HG02642 (cell line): ENCODE measurements around the gene KIF26B.

Experiments
- ATAC-seq: cut with Tn5 transposase; IDR thresholded peaks from one replicate; pipeline ENCODE4 v1.9.1; 2021; ENCODE audit warnings: mild to moderate bottlenecking; ENCODE audit not compliant: unreplicated experiment, poor library complexity

KIF26B gene

GRCh38 chr1:245166471-245166885, 11.7 kb downstream of the KIF26B start:
- no peak for ATAC-seq

- no peak for ATAC-seq
Observed at GRCh38 chr1:245168086-245168485, 13.3 kb downstream of the KIF26B start.

- no peak for ATAC-seq
Observed at GRCh38 chr1:245168906-245169305, 14.1 kb downstream of the KIF26B start.

GRCh38 chr1:245169376-245169775, 14.6 kb downstream of the KIF26B start:
- ATAC-seq = no peak

GRCh38 chr1:245172026-245172425, 17.2 kb downstream of the KIF26B start:
- no peak for ATAC-seq

GRCh38 chr1:245172829-245173228, 18.0 kb downstream of the KIF26B start:
- ATAC-seq = no peak

- no peak for ATAC-seq
Observed at GRCh38 chr1:245173446-245174211, 18.8 kb downstream of the KIF26B start.

GRCh38 chr1:245177071-245177900, 22.5 kb downstream of the KIF26B start:
- no peak for ATAC-seq

GRCh38 chr1:245179706-245180105, 24.9 kb downstream of the KIF26B start:
- no peak for ATAC-seq

- ATAC-seq = no peak
Observed at GRCh38 chr1:245180496-245181157, 25.8 kb downstream of the KIF26B start.

GRCh38 chr1:245181158-245181517, 26.4 kb downstream of the KIF26B start:
- ATAC-seq = no peak

GRCh38 chr1:245182028-245182427, 27.2 kb downstream of the KIF26B start:
- ATAC-seq = no peak

GRCh38 chr1:245183429-245183828, 28.6 kb downstream of the KIF26B start:
- no peak for ATAC-seq

- no peak for ATAC-seq
Observed at GRCh38 chr1:245184779-245185178, 30.0 kb downstream of the KIF26B start.

- ATAC-seq = no peak
Observed at GRCh38 chr1:245188403-245188802, 33.6 kb downstream of the KIF26B start.

GRCh38 chr1:245195398-245195797, 40.6 kb downstream of the KIF26B start:
- ATAC-seq = no peak

- no peak for ATAC-seq
Observed at GRCh38 chr1:245197121-245197520, 42.3 kb downstream of the KIF26B start.

GRCh38 chr1:245197911-245198379, 43.2 kb downstream of the KIF26B start:
- ATAC-seq = no peak

GRCh38 chr1:245198748-245199516, 44.1 kb downstream of the KIF26B start:
- no peak for ATAC-seq

GRCh38 chr1:245200146-245200545, 45.4 kb downstream of the KIF26B start:
- ATAC-seq = no peak
